Measurements from ENCODE around the gene SURF2.
"Not testable (repeated sequence)": the region's sequence is repeated elsewhere in the genome, so short reads cannot be mapped to it uniquely, and the experiment has no call there.

SURF2 gene

GRCh38 chr9:133383438-133383837 lies 27.1 kb downstream of the SURF2 start:
- no peaks in the 10 kb centered on the region for H3K9me3 Mint-ChIP-seq
- no peak overlapping the region for H3K27ac Mint-ChIP-seq
- H3K4me1 Mint-ChIP-seq = no peaks in the 10 kb centered on the region
- DNase-seq (ENCODE audit: low spot score in 2 of 2) (no peak), ATAC-seq (ENCODE audit: low read depth) (no peak)
- no peaks in the 10 kb centered on the region for H3K36me3 Mint-ChIP-seq
- H3K4me3 Mint-ChIP-seq = no peak overlapping the region
- no peaks in the 10 kb centered on the region for H3K27me3 Mint-ChIP-seq

- no peak for ATAC-seq (ENCODE audit: low read depth)
- no peaks in the 10 kb centered on the region for H3K9me3 Mint-ChIP-seq
- H3K27me3 Mint-ChIP-seq = peaks cover 4% of the 10 kb centered on the region
- no peaks in the 10 kb centered on the region for H3K36me3 Mint-ChIP-seq
- no peak overlapping the region for H3K4me3 Mint-ChIP-seq
- no peak for DNase-seq (ENCODE audit: low spot score in 2 of 2)
- no peak overlapping the region for H3K27ac Mint-ChIP-seq
- no peaks in the 10 kb centered on the region for H3K4me1 Mint-ChIP-seq
These were observed 28.5 kb downstream of the SURF2 start for GRCh38 chr9:133384736-133385321.

GRCh38 chr9:133385452-133385851 lies 29.1 kb downstream of the SURF2 start:
- H3K27ac Mint-ChIP-seq = no peak overlapping the region
- peaks cover 9% of the 10 kb centered on the region for H3K27me3 Mint-ChIP-seq
- no peaks in the 10 kb centered on the region for H3K9me3 Mint-ChIP-seq
- H3K36me3 Mint-ChIP-seq = no peaks in the 10 kb centered on the region
- ATAC-seq (ENCODE audit: low read depth) (no peak), DNase-seq (ENCODE audit: low spot score in 2 of 2) (no peak)
- no peak overlapping the region for H3K4me3 Mint-ChIP-seq
- no peaks in the 10 kb centered on the region for H3K4me1 Mint-ChIP-seq

- H3K4me3 Mint-ChIP-seq = no peak overlapping the region
- no peaks in the 10 kb centered on the region for H3K9me3 Mint-ChIP-seq
- peaks cover 10% of the 10 kb centered on the region for H3K27me3 Mint-ChIP-seq
- ATAC-seq (ENCODE audit: low read depth) (no peak), DNase-seq (ENCODE audit: low spot score in 2 of 2) (no peak)
- no peaks in the 10 kb centered on the region for H3K36me3 Mint-ChIP-seq
- H3K27ac Mint-ChIP-seq = no peak overlapping the region
- H3K4me1 Mint-ChIP-seq = no peaks in the 10 kb centered on the region
These were observed 30.0 kb downstream of the SURF2 start for GRCh38 chr9:133386338-133386737.

GRCh38 chr9:133387680-133388079 lies 31.3 kb downstream of the SURF2 start:
- H3K36me3 Mint-ChIP-seq = no peaks in the 10 kb centered on the region
- ATAC-seq (ENCODE audit: low read depth) = no peak

GRCh38 chr9:133389025-133389557 lies 32.7 kb downstream of the SURF2 start:
- Mint-ChIP-seq H3K4me3 (no peak overlapping the region), H3K27me3 (peaks cover 19% of the 10 kb centered on the region), H3K27ac (no peak overlapping the region), H3K36me3 (no peaks in the 10 kb centered on the region), H3K9me3 (no peaks in the 10 kb centered on the region), H3K4me1 (no peaks in the 10 kb centered on the region)
- ATAC-seq (ENCODE audit: low read depth) = no peak
- DNase-seq (ENCODE audit: low spot score in 2 of 2) = no peak

More at GRCh38 chr9:133387680-133388079, 31.3 kb downstream of the SURF2 start:
- Mint-ChIP-seq H3K4me1 (no peaks in the 10 kb centered on the region), H3K27me3 (peaks cover 14% of the 10 kb centered on the region), H3K9me3 (no peaks in the 10 kb centered on the region), H3K4me3 (no peak overlapping the region), H3K27ac (no peak overlapping the region)
- no peak for DNase-seq (ENCODE audit: low spot score in 2 of 2)

GRCh38 chr9:133389562-133389961 lies 33.2 kb downstream of the SURF2 start:
- Mint-ChIP-seq H3K4me1 (no peaks in the 10 kb centered on the region), H3K27me3 (peaks cover 19% of the 10 kb centered on the region), H3K27ac (no peak overlapping the region), H3K4me3 (no peak overlapping the region), H3K36me3 (no peaks in the 10 kb centered on the region), H3K9me3 (no peaks in the 10 kb centered on the region)
- DNase-seq (ENCODE audit: low spot score in 2 of 2) = no peak
- no peak for ATAC-seq (ENCODE audit: low read depth)

GRCh38 chr9:133390713-133391112 lies 34.4 kb downstream of the SURF2 start:
- no peak overlapping the region for H3K4me3 Mint-ChIP-seq
- H3K36me3 Mint-ChIP-seq = no peaks in the 10 kb centered on the region
- peaks cover 21% of the 10 kb centered on the region for H3K27me3 Mint-ChIP-seq

GRCh38 chr9:133391449-133391848 lies 35.1 kb downstream of the SURF2 start:
- not testable (repeated sequence) for H3K4me1 Mint-ChIP-seq; H3K36me3 Mint-ChIP-seq; H3K9me3 Mint-ChIP-seq; H3K27ac Mint-ChIP-seq; DNase-seq (ENCODE audit: low spot score in 2 of 2); H3K4me3 Mint-ChIP-seq; ATAC-seq (ENCODE audit: low read depth)
- H3K27me3 Mint-ChIP-seq = peaks cover 21% of the 10 kb centered on the region

More at GRCh38 chr9:133390713-133391112, 34.4 kb downstream of the SURF2 start:
- Mint-ChIP-seq H3K27ac (no peak overlapping the region), H3K4me1 (no peaks in the 10 kb centered on the region), H3K9me3 (no peaks in the 10 kb centered on the region)
- ATAC-seq (ENCODE audit: low read depth) (no peak), DNase-seq (ENCODE audit: low spot score in 2 of 2) (no peak)

GRCh38 chr9:133392308-133392707 lies 36.0 kb downstream of the SURF2 start:
- ATAC-seq (ENCODE audit: low read depth); DNase-seq (ENCODE audit: low spot score in 2 of 2); H3K9me3 Mint-ChIP-seq; H3K27ac Mint-ChIP-seq; H3K4me3 Mint-ChIP-seq; H3K4me1 Mint-ChIP-seq; H3K36me3 Mint-ChIP-seq: not testable (repeated sequence)
- peaks cover 21% of the 10 kb centered on the region for H3K27me3 Mint-ChIP-seq

GRCh38 chr9:133393399-133393798 lies 37.0 kb downstream of the SURF2 start:
- H3K27me3 Mint-ChIP-seq = peaks cover 21% of the 10 kb centered on the region

GRCh38 chr9:133394687-133395271 lies 38.4 kb downstream of the SURF2 start:
- Mint-ChIP-seq H3K27ac (no peak overlapping the region), H3K9me3 (no peaks in the 10 kb centered on the region), H3K27me3 (peaks cover 17% of the 10 kb centered on the region), H3K4me1 (peaks cover 2% of the 10 kb centered on the region), H3K36me3 (no peaks in the 10 kb centered on the region), H3K4me3 (no peak overlapping the region)
- no peak for DNase-seq (ENCODE audit: low spot score in 2 of 2)
- no peak for ATAC-seq (ENCODE audit: low read depth)

More at GRCh38 chr9:133393399-133393798, 37.0 kb downstream of the SURF2 start:
- ATAC-seq (ENCODE audit: low read depth) (no peak), DNase-seq (ENCODE audit: low spot score in 2 of 2) (no peak)
- Mint-ChIP-seq H3K4me3 (no peak overlapping the region), H3K4me1 (no peaks in the 10 kb centered on the region), H3K27ac (no peak overlapping the region), H3K9me3 (no peaks in the 10 kb centered on the region), H3K36me3 (no peaks in the 10 kb centered on the region)

- Mint-ChIP-seq H3K36me3 (no peaks in the 10 kb centered on the region), H3K4me3 (no peak overlapping the region), H3K27ac (no peak overlapping the region), H3K27me3 (peaks cover 11% of the 10 kb centered on the region), H3K4me1 (peaks cover 3% of the 10 kb centered on the region), H3K9me3 (no peaks in the 10 kb centered on the region)
- DNase-seq (ENCODE audit: low spot score in 2 of 2) (no peak), ATAC-seq (ENCODE audit: low read depth) (no peak)
These were observed 40.6 kb downstream of the SURF2 start for GRCh38 chr9:133396952-133397351.

GRCh38 chr9:133397370-133397769 lies 41.0 kb downstream of the SURF2 start:
- Mint-ChIP-seq H3K4me1 (peaks cover 4% of the 10 kb centered on the region), H3K4me3 (no peak overlapping the region), H3K27me3 (peaks cover 8% of the 10 kb centered on the region), H3K9me3 (no peaks in the 10 kb centered on the region), H3K27ac (no peak overlapping the region), H3K36me3 (no peaks in the 10 kb centered on the region)
- ATAC-seq (ENCODE audit: low read depth) (no peak), DNase-seq (ENCODE audit: low spot score in 2 of 2) (no peak)

GRCh38 chr9:133397895-133398294 lies 41.5 kb downstream of the SURF2 start:
- DNase-seq (ENCODE audit: low spot score in 2 of 2) (no peak), ATAC-seq (ENCODE audit: low read depth) (no peak)
- Mint-ChIP-seq H3K27me3 (peaks cover 6% of the 10 kb centered on the region), H3K27ac (no peak overlapping the region), H3K4me1 (peaks cover 4% of the 10 kb centered on the region), H3K9me3 (no peaks in the 10 kb centered on the region), H3K36me3 (no peaks in the 10 kb centered on the region), H3K4me3 (no peak overlapping the region)
